ENCODE results near the gene B3GALT6. TPM values are rescaled to one million over a fixed set of nuclear protein-coding genes. Genes with fewer than 3 reads are reported as not detected.

Gene B3GALT6
- total RNA-seq (10 to 100 TPM; 13.0 to 21.9 (median 18.0) TPM), polyA plus RNA-seq (1 to 10 TPM; 7.0 to 9.4 TPM)
- long read RNA-seq, donor 1, transcript B3GALT6-201 (1 exons, 2,783 nt), result major isoform, 11 of 11 reads
- long read RNA-seq, donor 1, partial matches to known transcripts, result 0 of 11 reads
- long read RNA-seq, donor 1, other reads (novel, unspliced or antisense), result 0 of 11 reads
- long read RNA-seq, donor 2, transcript B3GALT6-202 (1 exons, 2,816 nt), result minor isoform, 8 of 27 reads
- long read RNA-seq, donor 2, transcript B3GALT6-201 (1 exons, 2,783 nt), result major isoform, 19 of 27 reads
- long read RNA-seq, donor 2, partial matches to known transcripts, result 0 of 27 reads
- long read RNA-seq, donor 2, other reads (novel, unspliced or antisense), result 0 of 27 reads
- long read RNA-seq, donor 3, transcript B3GALT6-201 (1 exons, 2,783 nt), result minor isoform, 51 of 106 reads
- long read RNA-seq, donor 3, transcript B3GALT6-202 (1 exons, 2,816 nt), result major isoform, 55 of 106 reads
- long read RNA-seq, donor 3, partial matches to known transcripts, result 0 of 106 reads
- long read RNA-seq, donor 3, other reads (novel, unspliced or antisense), result 0 of 106 reads

GRCh38 chr1:1232208-1232795, at the start of gene B3GALT6:
TSS of gene B3GALT6 (plus strand) at chr1:1232237. CDS start at chr1:1232279, 42 bp downstream.
- Histone ChIP-seq H3K36me3 (no peaks in the 10 kb centered on the region), H3K4me1 (ENCODE audit: insufficient read depth) (peaks cover 19% of the 10 kb centered on the region), H3K27me3 (no peaks in the 10 kb centered on the region), H3K4me3 (peak within 1 kb of the TSS; percentile 98), H3K27ac (peak within 1 kb of the TSS; percentile 75 to 84), H3K9me3 (no peaks in the 10 kb centered on the region)
- TF ChIP-seq EP300 (IDR thresholded peaks at IDR 0.05), result no peak
- no peak for TF ChIP-seq CTCF (IDR thresholded peaks at IDR 0.05)
- TF ChIP-seq POLR2A (IDR thresholded peaks at IDR 0.05), result no peak
- peak in 1 of 5 donors; percentile 53 for DNase-seq
- intact Hi-C loops (cut with DNase I), result loop anchor here in 1 of 4 donors (10.0 kb wide), 1 partner anchor 208 kb away; the partner anchor contains the start of gene AGRN
- 2 to 9% (median 5%) methylated on average over 19 to 100 of the region's 100 CpGs for WGBS, 3 donors

GRCh38 chr1:1182491-1183220, 49.4 kb upstream of the B3GALT6 start:
- Histone ChIP-seq H3K27me3 (no peaks in the 10 kb centered on the region), H3K9me3 (no peaks in the 10 kb centered on the region), H3K36me3 (no peaks in the 10 kb centered on the region), H3K4me1 (ENCODE audit: insufficient read depth) (no peaks in the 10 kb centered on the region), H3K4me3 (no peak overlapping the region), H3K27ac (no peak overlapping the region)
- TF ChIP-seq POLR2A (IDR thresholded peaks at IDR 0.05) (no peak), EP300 (IDR thresholded peaks at IDR 0.05) (no peak), CTCF (IDR thresholded peaks at IDR 0.05) (no peak)
- DNase-seq, result peak in 1 of 5 donors; percentile 10
- intact Hi-C loops (cut with DNase I), result no loop called here
- WGBS, 3 donors, result 61 to 65% (median 63%) methylated on average over 26 to 39 of the region's 39 CpGs

GRCh38 chr1:1183221-1183747, 48.8 kb upstream of the B3GALT6 start:
- Histone ChIP-seq H3K27me3 (no peaks in the 10 kb centered on the region), H3K36me3 (no peaks in the 10 kb centered on the region), H3K4me1 (ENCODE audit: insufficient read depth) (no peaks in the 10 kb centered on the region), H3K9me3 (no peaks in the 10 kb centered on the region), H3K27ac (no peak overlapping the region), H3K4me3 (no peak overlapping the region)
- DNase-seq, result peak in 1 of 5 donors; percentile 8
- no peak for TF ChIP-seq POLR2A (IDR thresholded peaks at IDR 0.05)
- TF ChIP-seq CTCF (IDR thresholded peaks at IDR 0.05), result no peak
- TF ChIP-seq EP300 (IDR thresholded peaks at IDR 0.05), result no peak
- 36 to 49% (median 46%) methylated on average over 20 to 21 of the region's 21 CpGs for WGBS, 3 donors
- intact Hi-C loops (cut with DNase I), result no loop called here
